AG09319 (cell line): ENCODE data around the gene FMN1.

Experiments used
- DNase-seq: peaks from one replicate; pipeline ENCODE4 v3.0.0-alpha.2; 2010; ENCODE audit warnings: low read depth; ENCODE audit errors: extremely low read depth
- TF ChIP-seq, protein P1 (sequence below): IDR thresholded peaks from 2 replicates; pipeline ENCODE4 v1.5.1; 2011; ENCODE audit warnings: low read depth, mild to moderate bottlenecking, inconsistent platforms, low read length, moderate library complexity

The FMN1 gene

DNA sequence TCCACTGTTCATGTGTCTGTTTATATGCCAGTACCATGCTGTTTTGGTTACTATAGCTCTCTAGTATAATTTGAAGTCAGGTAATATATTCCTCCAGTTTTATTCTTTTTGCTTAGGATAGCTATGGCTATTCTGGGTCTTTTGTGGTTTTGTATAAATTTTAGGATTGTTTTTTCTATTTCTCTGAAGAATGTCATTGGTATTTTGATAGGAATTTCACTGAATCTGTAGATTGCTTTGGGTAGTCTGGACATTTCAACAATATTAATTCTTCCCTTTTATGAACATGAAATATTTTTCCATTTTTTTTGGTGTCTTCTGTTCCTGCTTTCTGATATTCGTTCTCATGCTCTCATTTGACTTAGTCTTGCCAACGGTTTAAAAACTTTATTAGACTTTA lies 437.1 kb downstream of the FMN1 start:
- DNase-seq = no peak
- TF ChIP-seq, protein P1, sequence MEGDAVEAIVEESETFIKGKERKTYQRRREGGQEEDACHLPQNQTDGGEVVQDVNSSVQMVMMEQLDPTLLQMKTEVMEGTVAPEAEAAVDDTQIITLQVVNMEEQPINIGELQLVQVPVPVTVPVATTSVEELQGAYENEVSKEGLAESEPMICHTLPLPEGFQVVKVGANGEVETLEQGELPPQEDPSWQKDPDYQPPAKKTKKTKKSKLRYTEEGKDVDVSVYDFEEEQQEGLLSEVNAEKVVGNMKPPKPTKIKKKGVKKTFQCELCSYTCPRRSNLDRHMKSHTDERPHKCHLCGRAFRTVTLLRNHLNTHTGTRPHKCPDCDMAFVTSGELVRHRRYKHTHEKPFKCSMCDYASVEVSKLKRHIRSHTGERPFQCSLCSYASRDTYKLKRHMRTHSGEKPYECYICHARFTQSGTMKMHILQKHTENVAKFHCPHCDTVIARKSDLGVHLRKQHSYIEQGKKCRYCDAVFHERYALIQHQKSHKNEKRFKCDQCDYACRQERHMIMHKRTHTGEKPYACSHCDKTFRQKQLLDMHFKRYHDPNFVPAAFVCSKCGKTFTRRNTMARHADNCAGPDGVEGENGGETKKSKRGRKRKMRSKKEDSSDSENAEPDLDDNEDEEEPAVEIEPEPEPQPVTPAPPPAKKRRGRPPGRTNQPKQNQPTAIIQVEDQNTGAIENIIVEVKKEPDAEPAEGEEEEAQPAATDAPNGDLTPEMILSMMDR = no peak

DNA sequence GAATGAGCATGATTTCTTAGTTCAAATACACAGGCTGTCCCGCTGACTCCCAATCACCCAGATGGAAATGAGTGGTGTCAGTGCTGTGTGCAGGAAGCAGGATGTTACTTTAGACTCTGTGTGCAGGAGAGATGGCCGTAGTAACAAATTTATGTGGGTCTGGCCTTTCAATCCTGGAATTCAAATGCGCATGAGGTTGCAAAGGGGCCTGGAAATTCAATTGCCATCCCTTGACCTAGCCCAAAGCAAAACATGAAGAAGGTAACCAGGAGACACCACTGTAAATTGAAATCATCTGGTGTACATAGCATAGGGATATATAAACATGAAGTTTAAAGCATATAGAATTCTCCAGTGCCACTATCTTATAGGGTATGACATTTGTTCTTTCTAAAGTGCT lies 443.5 kb downstream of the FMN1 start:
- TF ChIP-seq, protein P1 = no peak
- no peak for DNase-seq

DNA sequence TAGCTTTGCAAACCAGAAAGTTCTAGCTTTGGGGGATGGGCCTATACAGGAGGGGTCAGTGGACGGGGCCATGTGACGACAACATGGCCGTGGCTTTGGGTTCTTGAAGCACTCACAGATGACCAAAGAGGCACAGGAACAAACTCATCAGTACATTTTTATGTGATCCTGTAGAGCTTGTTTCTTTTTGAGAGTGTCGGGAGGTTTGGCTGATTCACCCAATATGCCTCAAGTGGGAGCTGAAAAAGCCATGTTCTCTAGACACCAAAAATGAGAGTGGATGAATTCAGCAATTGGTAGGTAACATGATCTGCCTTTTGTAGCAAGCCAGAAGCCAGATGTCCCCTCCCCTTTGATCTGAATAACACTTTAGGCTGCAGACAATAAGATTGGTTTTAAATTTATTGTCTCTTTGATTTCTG lies 446.6 kb downstream of the FMN1 start:
- TF ChIP-seq, protein P1 = no peak
- no peak for DNase-seq

DNA sequence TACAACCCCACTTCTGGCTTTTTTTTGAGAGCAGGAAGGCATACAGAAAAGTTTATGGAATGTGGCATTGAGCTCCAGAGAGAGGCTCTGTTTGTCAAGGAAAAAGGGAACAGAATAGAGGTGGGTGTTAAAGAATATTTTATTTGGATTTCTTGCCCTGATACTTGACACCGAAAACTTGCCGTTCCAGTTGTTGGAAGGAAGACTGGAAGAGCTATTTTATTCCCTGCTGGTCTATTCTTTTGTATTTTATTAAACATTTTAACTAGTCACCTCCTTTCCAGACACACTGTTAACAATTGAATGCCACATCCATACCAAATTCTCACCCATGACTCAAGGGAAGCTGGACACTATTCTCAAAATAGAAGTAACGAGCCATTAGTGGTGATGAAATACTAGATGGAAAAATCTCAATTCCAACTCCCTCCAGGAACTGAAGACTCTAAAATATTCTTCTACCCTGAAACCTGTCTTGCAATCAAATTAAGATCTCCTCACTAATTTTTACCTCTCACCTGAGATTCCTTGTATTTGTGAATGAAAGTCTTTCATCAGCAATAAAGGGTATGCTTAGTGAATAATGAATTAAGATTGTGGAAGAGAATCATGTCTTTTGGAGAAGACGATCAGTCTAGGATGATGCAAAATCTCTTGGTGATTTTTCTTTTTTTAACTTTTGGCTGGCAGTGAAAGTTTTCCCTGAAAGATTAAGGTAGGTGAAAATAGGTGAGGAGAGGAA lies 448.2 kb downstream of the FMN1 start:
- TF ChIP-seq, protein P1 = no peak
- no peak for DNase-seq

DNA sequence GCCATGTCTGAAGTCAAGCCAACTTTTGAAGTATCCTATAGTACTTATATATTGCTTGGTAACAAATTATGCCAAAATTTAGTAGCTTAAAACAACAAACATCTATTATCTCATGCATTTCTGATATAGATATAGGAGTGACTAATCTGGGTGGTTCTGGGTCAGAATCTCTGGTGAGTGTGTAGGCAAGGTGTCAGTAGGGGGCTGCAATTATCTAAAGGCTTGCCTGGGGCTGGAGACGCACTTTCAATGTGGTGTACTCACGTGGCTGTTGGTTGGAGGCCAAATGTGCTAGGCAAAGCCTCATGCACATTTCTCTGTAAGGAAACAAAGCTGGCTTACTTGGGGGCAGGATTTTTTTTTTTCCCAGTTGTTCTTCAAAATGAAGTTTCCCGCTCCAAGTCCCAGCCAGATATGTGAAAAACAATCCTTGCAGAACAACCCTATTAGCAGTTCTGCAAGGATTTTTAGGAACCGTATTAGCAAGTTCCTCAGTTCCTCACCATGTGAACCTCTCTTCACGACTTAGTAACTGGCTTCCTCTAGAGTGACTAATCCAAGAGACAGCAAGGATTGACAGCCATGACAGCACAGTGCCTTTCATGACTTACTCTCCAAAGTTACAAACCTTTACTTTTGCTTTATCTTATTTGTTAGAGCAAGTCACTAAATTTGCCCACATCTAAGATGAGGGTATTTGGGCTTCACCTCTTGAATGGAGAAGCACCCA lies 450.9 kb downstream of the FMN1 start:
- TF ChIP-seq, protein P1 = no peak
- DNase-seq = no peak

DNA sequence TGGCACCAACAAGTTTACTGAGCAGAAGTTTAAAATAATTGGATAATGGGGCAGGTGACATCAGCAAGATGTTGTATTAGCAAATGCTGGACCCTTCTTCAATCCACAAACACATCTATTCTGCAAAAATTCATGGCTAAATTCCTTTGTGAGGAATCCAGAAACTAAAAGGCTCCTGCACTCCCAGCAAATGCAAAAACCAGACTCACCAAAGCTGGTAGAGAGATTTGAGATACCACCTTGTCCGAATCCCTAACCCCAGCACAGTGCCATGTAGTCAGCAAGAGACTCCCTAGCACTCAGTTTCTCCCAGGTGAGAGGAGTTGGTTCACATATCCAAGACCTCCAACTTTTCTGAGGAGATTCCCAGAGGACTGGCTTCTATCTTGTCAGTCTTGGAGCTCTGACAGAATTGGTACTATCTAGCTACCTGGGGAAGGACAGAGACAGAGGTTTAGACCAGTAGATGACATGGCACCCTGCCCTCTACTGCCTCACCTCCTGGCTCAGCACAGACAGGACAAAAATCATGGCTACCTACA lies 454.9 kb downstream of the FMN1 start:
- TF ChIP-seq, protein P1 = no peak
- DNase-seq = no peak

DNA sequence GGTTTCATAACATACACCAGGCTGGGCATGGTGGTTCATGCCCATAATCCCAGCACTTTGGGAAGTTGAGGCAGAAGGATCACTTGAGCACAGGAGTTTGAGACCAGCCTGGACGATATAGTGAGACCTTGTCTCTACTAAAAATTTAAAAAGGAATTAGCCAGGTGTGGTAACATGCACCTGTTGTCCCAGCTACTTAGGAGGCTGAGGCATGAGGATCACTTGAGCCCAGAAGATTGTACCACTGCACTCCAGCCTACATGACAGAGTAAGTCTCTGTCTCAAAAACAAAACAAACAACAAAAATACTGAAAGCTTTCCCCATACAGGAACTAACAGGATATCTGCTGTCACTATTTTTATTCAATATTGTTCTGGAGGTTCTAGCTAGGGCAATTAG lies 455.8 kb downstream of the FMN1 start:
- DNase-seq = no peak

More for the DNA sequence above, 455.8 kb downstream of the FMN1 start:
- TF ChIP-seq, protein P1 = no peak
